PC-9 (cell line): ENCODE results near the gene WDFY3. TPM values are rescaled to one million over a fixed set of nuclear protein-coding genes. Genes with fewer than 3 reads are reported as not detected.

Source experiments
- BruUV-seq: library from RNA; stranded (reverse); fragments of 400-500 nt; replicated peaks from 2 replicates; lab custom pipeline; 2021; lab: Mats Ljungman, UMichigan
- CTCF ChIA-PET: fragments of 300-600 bp; sonication (Branson Sonifier 250); formaldehyde crosslinking; loops from one replicate; lab custom pipeline; 2022; ENCODE audit warnings: antibody characterized with exemption; lab: Charles Lee
- POLR2A ChIA-PET: fragments of 300-600 bp; sonication (Branson Sonifier 250); formaldehyde crosslinking; loops from one replicate; lab custom pipeline; 2022; ENCODE audit warnings: antibody characterized with exemption; ENCODE audit not compliant: unreplicated experiment; lab: Charles Lee
- DNase-seq, 2 experiments: peaks; one replicate each; pipeline versions ENCODE4 v3.0.0 to v3.0.0-alpha.2; 2015 to 2022; ENCODE audit warnings: mixed read lengths in 1 of 2
- H2AFZ ChIP-seq: fragments of 200-600 bp; sonication (generic); 2 replicates; pipeline ENCODE4 v1.8.1; 2017; ENCODE audit warnings: antibody characterized with exemption
- H3F3A ChIP-seq: fragments of 200-600 bp; sonication (generic); 2 replicates; pipeline ENCODE4 v1.8.1; 2017; ENCODE audit warnings: antibody characterized with exemption, mild to moderate bottlenecking, low read depth; ENCODE audit not compliant: insufficient read depth
- H3K27ac ChIP-seq: fragments of 200-600 bp; sonication (generic); 2 replicates; pipeline ENCODE4 v1.6.1; 2016; ENCODE audit warnings: mixed run types
- H3K27me3 ChIP-seq: fragments of 200-600 bp; sonication (generic); 2 replicates; pipeline ENCODE4 v1.6.1; 2016; ENCODE audit warnings: low read depth, mixed run types; ENCODE audit not compliant: insufficient read depth
- H3K36me3 ChIP-seq: fragments of 200-600 bp; sonication (generic); 2 replicates; pipeline ENCODE4 v1.6.1; 2016; ENCODE audit warnings: low read depth, mixed run types
- H3K4me1 ChIP-seq: fragments of 200-600 bp; sonication (generic); replicated peaks from 2 replicates; pipeline ENCODE4 v1.6.1; 2016; ENCODE audit warnings: mixed run types; ENCODE audit not compliant: insufficient read depth
- H3K4me2 ChIP-seq: fragments of 200-600 bp; sonication (generic); 2 replicates; pipeline ENCODE4 v1.6.1; 2017; ENCODE audit warnings: mixed run types
- H3K4me3 ChIP-seq: fragments of 200-600 bp; sonication (generic); 2 replicates; pipeline ENCODE4 v1.6.1; 2016; ENCODE audit warnings: mixed run types
- H3K79me2 ChIP-seq: fragments of 200-600 bp; sonication (generic); 2 replicates; pipeline ENCODE4 v1.6.1; 2017; ENCODE audit warnings: low read depth, mixed run types
- H3K9me2 ChIP-seq: fragments of 200-600 bp; sonication (generic); 2 replicates; pipeline ENCODE4 v1.8.1; 2017; ENCODE audit warnings: mild to moderate bottlenecking; ENCODE audit not compliant: insufficient read depth
- H3K9me3 ChIP-seq: fragments of 200-600 bp; sonication (generic); 2 replicates; pipeline ENCODE4 v1.8.1; 2016; ENCODE audit warnings: low read depth; ENCODE audit not compliant: insufficient read depth
- H4K20me1 ChIP-seq: fragments of 200-600 bp; sonication (generic); 2 replicates; pipeline ENCODE4 v1.8.1; 2017; ENCODE audit not compliant: insufficient read depth
- EZH2 ChIP-seq: fragments of 200-600 bp; sonication (generic); IDR thresholded peaks from 2 replicates; pipeline ENCODE4 v1.8.0; 2017; ENCODE audit warnings: antibody characterized with exemption, low read depth
- intact Hi-C: fragments of 100-400 bp; cut with micrococcal nuclease; formaldehyde crosslinking; loops from one replicate; pipeline ENCODE4 v1.10.0; 2022; ENCODE audit not compliant: unreplicated experiment
- total RNA-seq: library from RNA; stranded (reverse); gene quantifications from 2 replicates; pipeline ENCODE4 v1.2.3, GENCODE V29; 2021
- TF ChIP-seq, protein P1 (sequence below): fragments of 200-600 bp; sonication (generic); conservative IDR thresholded peaks from 2 replicates; pipeline ENCODE4 v1.6.1; 2017; ENCODE audit warnings: mixed run types, antibody characterized with exemption, mild to moderate bottlenecking, moderate library complexity

Gene WDFY3
- total RNA-seq, 1 experiment from 2014 or later = 35.4 TPM

DNA sequence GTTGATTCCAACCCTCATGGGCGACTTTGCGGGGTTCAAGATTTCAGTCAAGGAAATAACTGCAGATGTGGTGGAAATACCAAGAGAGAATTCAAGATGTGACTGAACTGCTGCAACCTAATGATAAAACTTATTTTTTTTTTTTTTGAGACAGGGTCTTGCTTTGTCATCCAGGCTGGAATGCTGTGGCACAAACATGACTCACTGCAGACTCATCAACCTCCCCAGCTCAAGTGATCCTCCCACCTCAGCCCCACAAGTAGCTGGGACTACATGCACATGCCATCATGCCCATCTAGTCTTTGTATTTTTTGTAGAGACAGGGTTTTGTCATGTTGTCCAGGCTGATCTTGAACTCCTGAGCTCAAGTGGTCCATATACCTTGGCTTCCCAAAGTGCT is 19.5 kb upstream of the WDFY3 start:
- H2AFZ ChIP-seq = no peak overlapping the region
- H3K9me3 ChIP-seq = peaks cover 5% of the 10 kb centered on the region
- H4K20me1 ChIP-seq = no peaks in the 10 kb centered on the region
- H3K79me2 ChIP-seq = no peaks in the 10 kb centered on the region
- H3K4me2 ChIP-seq = no peak overlapping the region
- no peaks in the 10 kb centered on the region for H3F3A ChIP-seq
- no peaks in the 10 kb centered on the region for H3K9me2 ChIP-seq
- DNase-seq = peak in 1 of 2 experiments; percentile 35
- CTCF ChIA-PET = no interaction called here
- H3K27ac ChIP-seq = no peak overlapping the region
- no peaks in the 10 kb centered on the region for H3K27me3 ChIP-seq
- no peaks in the 10 kb centered on the region for H3K36me3 ChIP-seq
- H3K4me1 ChIP-seq = no peaks in the 10 kb centered on the region
- intact Hi-C loops = no loop called here
- H3K4me3 ChIP-seq = no peak overlapping the region
- POLR2A ChIA-PET = interaction anchor here (0.6 kb wide), 1 partner anchor 19 kb away, joined by 9 read pairs; no protein-coding TSS in a partner anchor
- TF ChIP-seq, protein P1, sequence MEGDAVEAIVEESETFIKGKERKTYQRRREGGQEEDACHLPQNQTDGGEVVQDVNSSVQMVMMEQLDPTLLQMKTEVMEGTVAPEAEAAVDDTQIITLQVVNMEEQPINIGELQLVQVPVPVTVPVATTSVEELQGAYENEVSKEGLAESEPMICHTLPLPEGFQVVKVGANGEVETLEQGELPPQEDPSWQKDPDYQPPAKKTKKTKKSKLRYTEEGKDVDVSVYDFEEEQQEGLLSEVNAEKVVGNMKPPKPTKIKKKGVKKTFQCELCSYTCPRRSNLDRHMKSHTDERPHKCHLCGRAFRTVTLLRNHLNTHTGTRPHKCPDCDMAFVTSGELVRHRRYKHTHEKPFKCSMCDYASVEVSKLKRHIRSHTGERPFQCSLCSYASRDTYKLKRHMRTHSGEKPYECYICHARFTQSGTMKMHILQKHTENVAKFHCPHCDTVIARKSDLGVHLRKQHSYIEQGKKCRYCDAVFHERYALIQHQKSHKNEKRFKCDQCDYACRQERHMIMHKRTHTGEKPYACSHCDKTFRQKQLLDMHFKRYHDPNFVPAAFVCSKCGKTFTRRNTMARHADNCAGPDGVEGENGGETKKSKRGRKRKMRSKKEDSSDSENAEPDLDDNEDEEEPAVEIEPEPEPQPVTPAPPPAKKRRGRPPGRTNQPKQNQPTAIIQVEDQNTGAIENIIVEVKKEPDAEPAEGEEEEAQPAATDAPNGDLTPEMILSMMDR = no peak
- TF ChIP-seq EZH2 = no peak
- no TSS peak for BruUV-seq

DNA sequence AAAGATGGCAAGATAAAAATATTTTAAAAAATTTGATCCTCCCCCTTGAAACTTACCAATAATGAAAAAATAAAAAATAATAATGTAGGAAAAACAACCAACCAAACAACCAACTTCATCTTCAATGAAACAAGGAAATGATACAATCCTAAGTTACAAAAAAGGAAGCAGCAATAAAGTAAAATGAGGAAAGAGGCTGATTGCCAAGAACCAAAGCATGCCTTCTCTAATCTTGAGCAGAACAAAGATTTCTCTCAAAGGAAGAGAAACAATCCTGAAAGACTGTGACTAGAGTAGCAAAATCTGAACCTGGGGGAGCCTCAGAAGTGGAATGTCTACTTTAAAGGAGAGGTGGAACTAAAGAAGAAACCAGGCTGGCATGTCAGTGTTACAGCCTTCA is 10.9 kb upstream of the WDFY3 start:
- H3K9me3 ChIP-seq = no peaks in the 10 kb centered on the region
- H3K4me3 ChIP-seq = no peak overlapping the region
- H3K36me3 ChIP-seq = no peaks in the 10 kb centered on the region
- no peak for TF ChIP-seq EZH2
- TF ChIP-seq, protein P1 = no peak
- no peaks in the 10 kb centered on the region for H3K4me1 ChIP-seq
- no peak for DNase-seq
- no peak overlapping the region for H3K4me2 ChIP-seq
- intact Hi-C loops = no loop called here
- no peaks in the 10 kb centered on the region for H3F3A ChIP-seq
- no peak overlapping the region for H2AFZ ChIP-seq
- CTCF ChIA-PET = no interaction called here
- H3K9me2 ChIP-seq = no peaks in the 10 kb centered on the region
- no TSS peak for BruUV-seq
- POLR2A ChIA-PET = no interaction called here
- H4K20me1 ChIP-seq = no peaks in the 10 kb centered on the region
- no peaks in the 10 kb centered on the region for H3K79me2 ChIP-seq
- no peaks in the 10 kb centered on the region for H3K27me3 ChIP-seq
- no peak overlapping the region for H3K27ac ChIP-seq

DNA sequence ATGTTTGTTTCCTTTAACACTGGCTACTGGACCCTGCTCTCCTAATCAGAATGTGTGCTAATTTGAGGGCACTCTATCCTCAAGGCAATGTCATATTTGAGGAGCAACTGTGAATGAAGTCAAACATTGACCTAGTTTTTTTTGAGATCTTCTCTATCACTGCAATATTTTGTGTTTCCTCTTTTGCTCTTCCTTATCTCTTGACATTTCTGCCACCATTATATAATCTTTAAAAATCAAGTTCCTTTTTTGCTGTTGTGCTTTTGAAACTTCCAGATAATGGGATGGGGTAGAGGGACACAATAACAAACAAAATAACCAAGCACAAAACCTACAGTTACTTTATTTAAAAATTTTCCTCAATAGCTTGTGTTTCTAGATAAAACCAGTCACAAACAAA is 7.4 kb upstream of the WDFY3 start:
- TF ChIP-seq EZH2 = no peak
- TF ChIP-seq, protein P1 = no peak
- no peaks in the 10 kb centered on the region for H3K27me3 ChIP-seq
- H3K4me2 ChIP-seq = no peak overlapping the region
- no peak for DNase-seq
- H3F3A ChIP-seq = no peaks in the 10 kb centered on the region
- H3K4me1 ChIP-seq = peaks cover 5% of the 10 kb centered on the region
- H3K36me3 ChIP-seq = no peaks in the 10 kb centered on the region
- BruUV-seq = no TSS peak
- no peaks in the 10 kb centered on the region for H3K9me2 ChIP-seq
- H3K79me2 ChIP-seq = no peaks in the 10 kb centered on the region
- H4K20me1 ChIP-seq = no peaks in the 10 kb centered on the region
- POLR2A ChIA-PET = no interaction called here
- no peak overlapping the region for H3K4me3 ChIP-seq
- intact Hi-C loops = loop anchor here (5.0 kb wide), 2 partner anchors 397 to 472 kb away; no protein-coding TSS in a partner anchor
- CTCF ChIA-PET = no interaction called here
- H2AFZ ChIP-seq = no peak overlapping the region
- no peaks in the 10 kb centered on the region for H3K9me3 ChIP-seq
- H3K27ac ChIP-seq = no peak overlapping the region
